GM21381 (cell line): ENCODE data around the gene CCK.

Experiments used
- ATAC-seq: cut with Tn5 transposase; IDR thresholded peaks from one replicate; pipeline ENCODE4 v1.9.1; 2021; ENCODE audit warnings: mild to moderate bottlenecking, moderate library complexity; ENCODE audit not compliant: unreplicated experiment

The CCK gene

GRCh38 chr3:42226470-42227425 is 39.2 kb downstream of the CCK start:
- ATAC-seq: no peak

GRCh38 chr3:42225486-42226363 is 40.3 kb downstream of the CCK start:
- no peak for ATAC-seq

GRCh38 chr3:42224658-42225421 is 41.1 kb downstream of the CCK start:
- no peak for ATAC-seq

- ATAC-seq: no peak
Measured at GRCh38 chr3:42224178-42224577, 41.8 kb downstream of the CCK start.

- no peak for ATAC-seq
Measured at GRCh38 chr3:42222942-42223693, 42.9 kb downstream of the CCK start.

- no peak for ATAC-seq
Measured at GRCh38 chr3:42220436-42221121, 45.4 kb downstream of the CCK start.

- ATAC-seq: no peak
Measured at GRCh38 chr3:42216931-42217333, 49.1 kb downstream of the CCK start.

GRCh38 chr3:42216302-42216701 is 49.7 kb downstream of the CCK start:
- peak; percentile 64 for ATAC-seq

- ATAC-seq: no peak
Measured at GRCh38 chr3:42214565-42215283, 51.3 kb downstream of the CCK start.

GRCh38 chr3:42214064-42214463 is 51.9 kb downstream of the CCK start:
- ATAC-seq: no peak

GRCh38 chr3:42213417-42213816 is 52.6 kb downstream of the CCK start:
- ATAC-seq: no peak

- ATAC-seq: no peak
Measured at GRCh38 chr3:42210726-42211125, 55.3 kb downstream of the CCK start.

GRCh38 chr3:42209917-42210316 is 56.1 kb downstream of the CCK start:
- ATAC-seq: no peak
